ENCODE data around the gene SLC30A3.

SLC30A3 gene

DNA sequence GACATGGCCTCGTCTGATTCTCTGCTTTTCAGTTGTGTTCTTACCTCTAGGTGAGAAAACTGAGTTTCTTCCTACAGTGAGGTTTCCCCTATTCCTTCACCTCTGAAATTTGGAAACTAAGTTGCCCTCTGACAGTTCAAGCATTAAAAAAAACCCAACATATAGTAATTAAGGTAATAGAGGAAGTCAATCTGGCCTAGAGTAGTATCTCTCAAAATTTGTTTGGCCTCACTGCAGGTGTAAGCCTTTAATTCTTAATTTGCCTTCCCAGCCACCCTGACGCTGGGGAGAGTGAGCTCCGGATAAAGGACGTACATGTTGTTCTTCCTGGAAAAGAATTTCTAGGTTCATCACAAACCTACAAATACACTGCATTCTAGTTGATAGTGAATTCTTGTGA, 44.2 kb downstream of the SLC30A3 start:
- Mint-ChIP-seq H3K27ac (peak overlapping the region; percentile 87), H3K9me3 (no peaks in the 10 kb centered on the region), H3K4me1 (peaks cover 38% of the 10 kb centered on the region), H3K4me3 (peak overlapping the region; percentile 90), H3K36me3 (ENCODE audit: low read depth) (peaks cover 73% of the 10 kb centered on the region), H3K27me3 (no peaks in the 10 kb centered on the region)
- ATAC-seq, result no peak
- no peak for DNase-seq

DNA sequence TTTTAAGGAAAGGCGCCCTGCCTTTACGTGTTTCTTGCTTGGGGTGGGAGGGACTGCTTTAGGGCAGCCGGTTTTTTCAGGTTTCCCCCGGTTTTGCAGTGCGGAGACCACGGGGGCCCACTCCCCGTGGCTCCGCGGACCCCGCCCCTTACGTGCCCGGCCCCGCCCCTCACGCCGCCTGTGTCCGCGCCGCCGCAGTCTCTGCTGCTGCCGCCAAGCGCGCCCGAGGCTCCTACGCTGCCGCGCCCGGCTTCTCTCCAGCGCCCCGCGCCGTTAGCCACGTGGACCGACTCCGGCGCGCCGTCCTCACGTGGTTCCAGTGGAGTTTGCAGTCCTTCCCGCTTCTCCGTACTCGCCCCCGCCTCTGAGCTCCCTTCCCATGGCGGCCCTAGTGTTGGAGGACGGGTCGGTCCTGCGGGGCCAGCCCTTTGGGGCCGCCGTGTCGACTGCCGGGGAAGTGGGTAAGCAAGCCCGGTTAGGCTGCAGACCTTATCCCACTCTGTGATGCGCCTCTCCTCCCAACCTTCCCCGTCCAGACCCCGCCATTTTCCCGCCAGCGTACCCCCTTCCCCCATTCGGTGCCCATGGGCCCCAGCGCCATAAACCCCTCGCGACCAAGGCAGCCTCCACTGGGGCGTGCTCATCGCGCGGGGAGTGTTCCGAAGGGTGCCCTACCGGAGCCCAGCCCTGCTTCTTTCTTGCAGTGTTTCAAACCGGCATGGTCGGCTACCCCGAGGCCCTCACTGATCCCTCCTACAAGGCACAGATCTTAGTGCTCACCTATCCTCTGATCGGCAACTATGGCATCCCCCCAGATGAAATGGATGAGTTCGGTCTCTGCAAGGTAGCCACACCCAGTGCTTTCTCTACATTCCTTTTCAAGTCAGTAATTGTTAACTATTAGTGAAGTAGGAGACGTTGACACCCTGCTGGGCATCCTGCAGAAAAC, 45.4 kb downstream of the SLC30A3 start, which contains the start of gene CAD:
Gene CAD, plus strand, starts transcription at position 197 of the 949 bp plus-strand sequence. Its CDS starts 183 bp downstream, at position 380.
- Mint-ChIP-seq H3K9me3 (no peaks in the 10 kb centered on the region), H3K36me3 (ENCODE audit: low read depth) (peaks cover 66% of the 10 kb centered on the region), H3K27me3 (no peaks in the 10 kb centered on the region), H3K4me3 (peak within 1 kb of the TSS; percentile 90), H3K27ac (peak within 1 kb of the TSS; percentile 87), H3K4me1 (peaks cover 48% of the 10 kb centered on the region)
- peak; percentile 94 for DNase-seq
- ATAC-seq, result peak; percentile 89

- Mint-ChIP-seq H3K36me3 (ENCODE audit: low read depth) (peaks cover 59% of the 10 kb centered on the region), H3K4me1 (peaks cover 48% of the 10 kb centered on the region), H3K27me3 (no peaks in the 10 kb centered on the region), H3K27ac (peak overlapping the region; percentile 87), H3K4me3 (peak overlapping the region; percentile 90), H3K9me3 (no peaks in the 10 kb centered on the region)
- no peak for ATAC-seq
- no peak for DNase-seq
Measured at GRCh38 chr2:27216416-27217137, 46.3 kb downstream of the SLC30A3 start.

GRCh38 chr2:27214941-27215340, 47.9 kb downstream of the SLC30A3 start:
- DNase-seq (no peak), ATAC-seq (no peak)
- peaks cover 48% of the 10 kb centered on the region for H3K36me3 Mint-ChIP-seq (ENCODE audit: low read depth)
- H3K9me3 Mint-ChIP-seq, result no peaks in the 10 kb centered on the region
- H3K4me1 Mint-ChIP-seq, result peaks cover 49% of the 10 kb centered on the region
- no peak overlapping the region for H3K4me3 Mint-ChIP-seq
- H3K27me3 Mint-ChIP-seq, result no peaks in the 10 kb centered on the region
- no peak overlapping the region for H3K27ac Mint-ChIP-seq

- Mint-ChIP-seq H3K27ac (peak overlapping the region; percentile 99), H3K4me3 (peak overlapping the region; percentile 98), H3K9me3 (no peaks in the 10 kb centered on the region), H3K4me1 (peaks cover 42% of the 10 kb centered on the region), H3K27me3 (no peaks in the 10 kb centered on the region), H3K36me3 (ENCODE audit: low read depth) (peaks cover 46% of the 10 kb centered on the region)
- ATAC-seq (peak; percentile 13), DNase-seq (peak; percentile 36)
Measured at GRCh38 chr2:27212626-27213471, 50.0 kb downstream of the SLC30A3 start.

DNA sequence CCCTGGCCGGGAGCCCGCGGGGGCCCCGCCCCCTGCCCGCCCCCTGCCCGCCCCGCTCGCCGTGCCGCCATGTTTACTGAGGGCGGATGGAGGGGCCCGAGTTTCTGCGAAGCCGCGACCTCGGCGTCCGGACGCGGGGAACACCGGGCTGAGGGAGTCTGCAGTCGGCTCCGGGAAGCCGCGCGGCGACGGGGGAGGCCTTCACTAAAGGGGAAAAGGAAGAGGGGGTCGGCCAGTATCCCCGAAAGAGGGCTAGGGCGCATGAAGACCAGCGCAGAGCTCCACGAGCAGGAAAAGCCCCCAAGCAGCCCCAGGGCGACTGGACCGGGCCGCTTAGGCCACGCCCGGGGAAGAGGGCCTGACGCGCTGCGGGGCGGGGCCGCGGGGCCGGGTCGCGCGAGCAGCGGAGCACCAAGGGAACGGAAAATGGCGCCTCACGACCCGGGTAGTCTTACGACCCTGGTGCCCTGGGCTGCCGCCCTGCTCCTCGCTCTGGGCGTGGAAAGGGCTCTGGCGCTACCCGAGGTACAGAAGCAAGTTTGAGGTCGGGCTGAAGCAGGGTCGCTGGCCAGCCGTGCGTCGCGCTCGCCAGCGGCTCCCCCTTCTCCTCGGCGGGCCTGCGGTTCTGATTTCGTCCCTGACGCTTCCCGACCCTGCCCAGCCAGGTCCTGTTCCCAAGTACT, 50.8 kb downstream of the SLC30A3 start, which contains the start of the genes ATRAID and SLC5A6:
Gene ATRAID, plus strand, starts transcription at position 99 of the 683 bp plus-strand sequence. Its CDS starts 328 bp downstream, at position 427.
Gene SLC5A6, minus strand, starts transcription at position 326 of the 683 bp plus-strand sequence. CDS start 4,618 bp downstream, outside the sequence.
- peaks cover 42% of the 10 kb centered on the region for H3K4me1 Mint-ChIP-seq
- H3K27me3 Mint-ChIP-seq, result no peaks in the 10 kb centered on the region
- H3K4me3 Mint-ChIP-seq, result peak within 1 kb of the TSS; percentile 98
- peaks cover 46% of the 10 kb centered on the region for H3K36me3 Mint-ChIP-seq (ENCODE audit: low read depth)
- ATAC-seq (peak; percentile 91), DNase-seq (peak; percentile 90)
- peak within 1 kb of the TSS; percentile 99 for H3K27ac Mint-ChIP-seq
- H3K9me3 Mint-ChIP-seq, result no peaks in the 10 kb centered on the region

DNA sequence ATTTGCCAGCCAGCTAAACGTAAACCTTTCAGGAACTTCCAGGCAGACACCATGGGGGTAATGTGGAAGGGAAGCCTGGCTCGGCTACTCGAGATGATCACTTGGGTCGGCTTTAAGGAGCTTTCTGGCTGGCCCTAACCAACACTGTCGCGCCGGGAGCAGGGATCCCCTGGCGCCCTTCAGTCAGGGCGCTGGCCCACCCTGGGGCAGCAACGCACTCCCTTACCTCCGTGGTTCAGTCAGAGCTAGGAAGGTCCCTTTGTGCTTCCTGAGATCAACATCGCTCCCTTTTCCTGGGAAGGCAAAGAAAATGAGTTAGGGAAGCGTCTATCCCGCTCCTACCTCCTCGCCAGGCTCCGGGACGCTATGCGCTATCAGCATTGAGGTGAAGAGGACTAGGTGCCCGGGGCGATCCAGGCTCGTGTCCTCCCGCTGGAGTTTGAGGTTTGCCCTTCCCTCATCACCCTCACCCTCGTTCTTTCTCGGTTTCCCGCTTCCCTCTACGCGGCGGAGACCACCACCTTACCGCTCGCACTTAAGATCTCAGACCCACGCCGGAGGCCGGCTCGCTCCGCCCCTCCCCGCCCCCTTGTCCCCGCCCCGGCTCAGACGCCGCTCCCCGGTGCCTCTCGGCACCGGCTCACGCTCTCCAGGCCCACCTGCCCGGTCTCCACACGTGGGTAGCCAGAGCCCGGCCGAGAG, 51.5 kb downstream of the SLC30A3 start:
- Mint-ChIP-seq H3K36me3 (ENCODE audit: low read depth) (peaks cover 46% of the 10 kb centered on the region), H3K27me3 (no peaks in the 10 kb centered on the region), H3K9me3 (no peaks in the 10 kb centered on the region), H3K4me3 (peak overlapping the region; percentile 98), H3K4me1 (peaks cover 38% of the 10 kb centered on the region), H3K27ac (peak overlapping the region; percentile 99)
- DNase-seq (no peak), ATAC-seq (peak; percentile 85)

- H3K27ac Mint-ChIP-seq, result peak overlapping the region; percentile 77
- H3K9me3 Mint-ChIP-seq, result no peaks in the 10 kb centered on the region
- no peak for DNase-seq
Measured at GRCh38 chr2:27209621-27210401, 53.0 kb downstream of the SLC30A3 start.

GRCh38 chr2:27208486-27209050, 54.3 kb downstream of the SLC30A3 start:
- ATAC-seq (no peak), DNase-seq (no peak)
- H3K9me3 Mint-ChIP-seq, result no peaks in the 10 kb centered on the region
- H3K4me3 Mint-ChIP-seq, result no peak overlapping the region
- no peaks in the 10 kb centered on the region for H3K27me3 Mint-ChIP-seq
- peaks cover 32% of the 10 kb centered on the region for H3K4me1 Mint-ChIP-seq
- no peak overlapping the region for H3K27ac Mint-ChIP-seq
- H3K36me3 Mint-ChIP-seq (ENCODE audit: low read depth), result peaks cover 48% of the 10 kb centered on the region

More at GRCh38 chr2:27209621-27210401, 53.0 kb downstream of the SLC30A3 start:
- peaks cover 38% of the 10 kb centered on the region for H3K4me1 Mint-ChIP-seq
- peak overlapping the region; percentile 69 for H3K4me3 Mint-ChIP-seq
- no peak for ATAC-seq
- peaks cover 49% of the 10 kb centered on the region for H3K36me3 Mint-ChIP-seq (ENCODE audit: low read depth)
- no peaks in the 10 kb centered on the region for H3K27me3 Mint-ChIP-seq

- no peak overlapping the region for H3K4me3 Mint-ChIP-seq
- H3K27ac Mint-ChIP-seq, result no peak overlapping the region
- no peak for ATAC-seq
- peaks cover 53% of the 10 kb centered on the region for H3K36me3 Mint-ChIP-seq (ENCODE audit: low read depth)
- no peak for DNase-seq
- no peaks in the 10 kb centered on the region for H3K9me3 Mint-ChIP-seq
- H3K4me1 Mint-ChIP-seq, result peaks cover 27% of the 10 kb centered on the region
- no peaks in the 10 kb centered on the region for H3K27me3 Mint-ChIP-seq
Measured at GRCh38 chr2:27206346-27206745, 56.5 kb downstream of the SLC30A3 start.

- peaks cover 22% of the 10 kb centered on the region for H3K4me1 Mint-ChIP-seq
- peaks cover 56% of the 10 kb centered on the region for H3K36me3 Mint-ChIP-seq (ENCODE audit: low read depth)
- no peak overlapping the region for H3K4me3 Mint-ChIP-seq
- no peaks in the 10 kb centered on the region for H3K27me3 Mint-ChIP-seq
- H3K9me3 Mint-ChIP-seq, result no peaks in the 10 kb centered on the region
- no peak for DNase-seq
- H3K27ac Mint-ChIP-seq, result no peak overlapping the region
- ATAC-seq, result no peak
Measured at GRCh38 chr2:27205206-27205605, 57.6 kb downstream of the SLC30A3 start.

- ATAC-seq (no peak), DNase-seq (no peak)
- Mint-ChIP-seq H3K4me1 (peaks cover 16% of the 10 kb centered on the region), H3K27ac (no peak overlapping the region), H3K27me3 (no peaks in the 10 kb centered on the region), H3K4me3 (no peak overlapping the region), H3K9me3 (no peaks in the 10 kb centered on the region), H3K36me3 (ENCODE audit: low read depth) (peaks cover 53% of the 10 kb centered on the region)
Measured at GRCh38 chr2:27204566-27204965, 58.3 kb downstream of the SLC30A3 start.

All from activated naive CD8-positive, alpha-beta T cell treated with anti-CD3 and anti-CD28 coated beads, Interleukin-2, amount 50 U/mL, for 24 hours (primary cell).